ENCODE data around the gene ECE2.

- TF ChIP-seq, protein P1, sequence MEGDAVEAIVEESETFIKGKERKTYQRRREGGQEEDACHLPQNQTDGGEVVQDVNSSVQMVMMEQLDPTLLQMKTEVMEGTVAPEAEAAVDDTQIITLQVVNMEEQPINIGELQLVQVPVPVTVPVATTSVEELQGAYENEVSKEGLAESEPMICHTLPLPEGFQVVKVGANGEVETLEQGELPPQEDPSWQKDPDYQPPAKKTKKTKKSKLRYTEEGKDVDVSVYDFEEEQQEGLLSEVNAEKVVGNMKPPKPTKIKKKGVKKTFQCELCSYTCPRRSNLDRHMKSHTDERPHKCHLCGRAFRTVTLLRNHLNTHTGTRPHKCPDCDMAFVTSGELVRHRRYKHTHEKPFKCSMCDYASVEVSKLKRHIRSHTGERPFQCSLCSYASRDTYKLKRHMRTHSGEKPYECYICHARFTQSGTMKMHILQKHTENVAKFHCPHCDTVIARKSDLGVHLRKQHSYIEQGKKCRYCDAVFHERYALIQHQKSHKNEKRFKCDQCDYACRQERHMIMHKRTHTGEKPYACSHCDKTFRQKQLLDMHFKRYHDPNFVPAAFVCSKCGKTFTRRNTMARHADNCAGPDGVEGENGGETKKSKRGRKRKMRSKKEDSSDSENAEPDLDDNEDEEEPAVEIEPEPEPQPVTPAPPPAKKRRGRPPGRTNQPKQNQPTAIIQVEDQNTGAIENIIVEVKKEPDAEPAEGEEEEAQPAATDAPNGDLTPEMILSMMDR (IDR thresholded peaks at IDR 0.05; ENCODE audit: poor library complexity, severe bottlenecking): no peak
- TF ChIP-seq RAD21 (conservative IDR thresholded peaks at IDR 0.05): no peak
Observed at GRCh38 chr3:184275961-184276910, at the start of gene ECE2.
